Kidney epithelial cell (primary cell): ENCODE measurements around the gene RERE. TPM values are rescaled to one million over a fixed set of nuclear protein-coding genes. Genes with fewer than 3 reads are reported as not detected.

Experiments used
- DNase-seq: peaks from one replicate; pipeline ENCODE4 v3.0.0-alpha.2; 2010; ENCODE audit warnings: low read depth
- H3K27me3 ChIP-seq: 2 replicates; pipeline ENCODE4 v1.6.0; 2011; ENCODE audit warnings: low read length; ENCODE audit not compliant: control insufficient read depth, insufficient read depth
- H3K36me3 ChIP-seq: 2 replicates; pipeline ENCODE4 v1.5.1; 2011; ENCODE audit warnings: low read length; ENCODE audit not compliant: control insufficient read depth, insufficient read depth
- H3K4me3 ChIP-seq: 2 replicates; pipeline ENCODE4 v1.5.1; 2011; ENCODE audit warnings: low read depth, mild to moderate bottlenecking, control low read depth, low read length
- total RNA-seq: library from RNA; depleted of rRNA; stranded (reverse); fragments of >200 nt; gene quantifications from 2 replicates; pipeline ENCODE4 v1.2.3, GENCODE V29; 2015
- TF ChIP-seq, protein P1 (sequence below): IDR thresholded peaks from 2 replicates; pipeline ENCODE4 v1.5.1; 2011; ENCODE audit warnings: mild to moderate bottlenecking, moderate library complexity, low read length, control low read depth, inconsistent platforms; ENCODE audit not compliant: insufficient read depth, poor library complexity, severe bottlenecking

The RERE gene
- total RNA-seq, 1 donor from 2014 or later: 47.5 TPM

DNA sequence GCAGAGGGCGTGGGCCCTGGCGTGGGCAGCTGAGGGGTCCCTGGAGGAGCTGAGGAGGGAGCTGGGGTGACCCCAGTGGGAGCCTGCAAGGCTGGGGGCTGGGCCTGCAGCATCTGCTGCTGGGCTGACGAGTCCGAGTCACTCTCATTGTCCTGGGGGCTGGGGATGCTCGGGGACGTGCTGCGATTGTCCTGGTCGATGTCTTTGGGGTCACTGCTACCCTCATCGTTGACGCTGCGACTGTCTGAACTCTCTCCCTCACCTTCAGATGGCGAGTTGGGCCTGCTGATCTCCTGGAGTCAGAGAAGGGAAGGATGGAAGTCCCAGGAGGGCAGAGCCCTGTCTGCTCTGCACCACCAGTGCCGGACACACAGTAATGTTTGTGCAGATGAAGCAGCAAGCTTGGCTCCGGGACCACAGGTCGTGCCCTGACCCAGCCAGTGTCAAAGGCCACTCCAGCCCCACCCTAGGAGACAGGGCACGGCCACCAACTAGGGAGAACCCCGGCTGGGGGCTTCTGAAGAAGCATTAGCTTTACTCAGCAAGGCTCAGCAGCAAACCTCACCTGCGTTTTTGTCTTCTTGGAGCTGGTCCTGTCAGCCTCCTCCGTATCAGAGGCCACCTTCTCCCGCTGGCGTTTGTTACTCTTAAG, 456.1 kb downstream of the RERE start:
- H3K4me3 ChIP-seq: no peak overlapping the region
- H3K36me3 ChIP-seq: peaks cover 7% of the 10 kb centered on the region
- DNase-seq: no peak
- TF ChIP-seq, protein P1, sequence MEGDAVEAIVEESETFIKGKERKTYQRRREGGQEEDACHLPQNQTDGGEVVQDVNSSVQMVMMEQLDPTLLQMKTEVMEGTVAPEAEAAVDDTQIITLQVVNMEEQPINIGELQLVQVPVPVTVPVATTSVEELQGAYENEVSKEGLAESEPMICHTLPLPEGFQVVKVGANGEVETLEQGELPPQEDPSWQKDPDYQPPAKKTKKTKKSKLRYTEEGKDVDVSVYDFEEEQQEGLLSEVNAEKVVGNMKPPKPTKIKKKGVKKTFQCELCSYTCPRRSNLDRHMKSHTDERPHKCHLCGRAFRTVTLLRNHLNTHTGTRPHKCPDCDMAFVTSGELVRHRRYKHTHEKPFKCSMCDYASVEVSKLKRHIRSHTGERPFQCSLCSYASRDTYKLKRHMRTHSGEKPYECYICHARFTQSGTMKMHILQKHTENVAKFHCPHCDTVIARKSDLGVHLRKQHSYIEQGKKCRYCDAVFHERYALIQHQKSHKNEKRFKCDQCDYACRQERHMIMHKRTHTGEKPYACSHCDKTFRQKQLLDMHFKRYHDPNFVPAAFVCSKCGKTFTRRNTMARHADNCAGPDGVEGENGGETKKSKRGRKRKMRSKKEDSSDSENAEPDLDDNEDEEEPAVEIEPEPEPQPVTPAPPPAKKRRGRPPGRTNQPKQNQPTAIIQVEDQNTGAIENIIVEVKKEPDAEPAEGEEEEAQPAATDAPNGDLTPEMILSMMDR: no peak
- H3K27me3 ChIP-seq: no peaks in the 10 kb centered on the region

DNA sequence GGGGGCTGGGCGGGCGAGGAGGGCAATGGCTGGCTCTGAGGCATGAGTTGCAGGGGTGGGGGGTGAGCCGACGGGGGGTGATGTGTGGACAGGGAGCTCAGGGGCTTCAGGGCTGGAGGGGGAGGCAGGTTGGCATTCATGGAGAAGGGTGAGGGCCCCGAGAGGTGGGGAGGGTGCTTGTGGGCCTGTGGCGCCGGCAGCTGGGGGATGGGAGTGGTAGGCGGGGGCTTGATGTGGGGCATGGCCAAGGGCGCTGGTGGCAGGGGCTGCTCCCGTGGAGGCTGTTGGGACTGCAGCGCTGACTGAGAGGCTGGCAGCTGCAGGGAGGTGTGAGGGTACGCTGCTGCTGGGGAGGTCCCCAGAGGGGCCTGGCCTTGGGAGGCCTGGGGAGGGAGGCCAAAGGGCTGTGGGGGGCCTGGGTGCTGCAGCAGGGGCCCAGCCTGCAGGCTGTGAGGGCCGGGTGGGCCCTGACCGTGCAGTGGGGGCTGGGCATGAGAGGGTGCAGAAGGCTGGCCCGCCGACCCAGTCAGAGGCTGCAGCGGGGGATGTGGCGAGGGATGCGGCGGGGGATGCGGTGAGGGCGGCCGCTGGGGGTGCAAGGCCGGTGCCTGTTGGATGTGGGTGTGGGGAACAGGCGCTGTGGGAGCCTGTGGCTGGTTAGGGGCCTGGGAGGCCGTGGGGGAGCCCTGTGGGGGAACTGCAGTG, 456.8 kb downstream of the RERE start:
- DNase-seq: no peak
- Histone ChIP-seq H3K27me3 (no peaks in the 10 kb centered on the region), H3K36me3 (peaks cover 9% of the 10 kb centered on the region), H3K4me3 (no peak overlapping the region)
- TF ChIP-seq, protein P1: no peak

DNA sequence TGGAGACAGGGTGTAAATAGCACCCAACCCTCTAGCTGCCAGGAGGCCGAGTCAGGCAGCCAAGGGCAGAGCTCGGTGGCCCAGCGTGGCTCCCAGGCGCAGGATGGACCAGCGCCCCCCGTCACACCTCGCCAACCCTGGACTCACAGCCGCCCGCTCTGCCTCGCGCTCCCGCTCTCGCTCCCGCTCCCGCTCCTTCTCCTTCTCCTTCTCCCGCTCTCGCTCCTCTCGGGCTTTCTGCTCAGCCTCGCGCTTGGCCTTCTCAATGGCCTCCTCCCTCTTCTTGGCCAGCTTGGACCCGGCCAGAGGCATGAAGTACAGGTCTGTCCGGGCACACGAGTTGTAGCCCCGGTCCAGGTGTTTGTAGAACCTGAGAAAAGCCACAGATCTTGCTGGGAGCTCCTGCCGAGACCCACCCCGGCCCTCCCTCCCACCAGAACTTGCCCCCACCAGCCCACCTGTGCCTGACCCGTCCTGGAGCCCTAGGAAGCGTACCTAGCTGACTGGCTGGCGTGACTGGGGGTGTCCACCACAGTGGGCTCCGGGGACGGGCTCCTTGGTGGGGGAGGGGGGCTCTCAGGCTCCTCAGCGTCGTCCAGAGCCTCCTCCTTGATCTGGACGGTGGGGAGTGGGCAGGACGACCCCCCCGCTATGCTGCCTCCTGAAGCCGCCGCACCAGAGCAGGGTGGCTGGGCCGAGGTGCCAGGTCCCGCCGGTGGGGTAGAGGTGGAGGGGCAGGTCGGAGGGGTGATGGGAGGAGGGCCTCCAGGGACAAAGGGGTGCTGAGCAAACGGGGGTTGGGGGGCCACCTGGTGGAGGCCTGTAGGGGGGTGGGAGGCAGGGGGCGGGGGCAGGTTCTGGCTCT, 457.6 kb downstream of the RERE start:
- Histone ChIP-seq H3K27me3 (no peaks in the 10 kb centered on the region), H3K36me3 (peaks cover 9% of the 10 kb centered on the region), H3K4me3 (no peak overlapping the region)
- TF ChIP-seq, protein P1: no peak
- DNase-seq: no peak

DNA sequence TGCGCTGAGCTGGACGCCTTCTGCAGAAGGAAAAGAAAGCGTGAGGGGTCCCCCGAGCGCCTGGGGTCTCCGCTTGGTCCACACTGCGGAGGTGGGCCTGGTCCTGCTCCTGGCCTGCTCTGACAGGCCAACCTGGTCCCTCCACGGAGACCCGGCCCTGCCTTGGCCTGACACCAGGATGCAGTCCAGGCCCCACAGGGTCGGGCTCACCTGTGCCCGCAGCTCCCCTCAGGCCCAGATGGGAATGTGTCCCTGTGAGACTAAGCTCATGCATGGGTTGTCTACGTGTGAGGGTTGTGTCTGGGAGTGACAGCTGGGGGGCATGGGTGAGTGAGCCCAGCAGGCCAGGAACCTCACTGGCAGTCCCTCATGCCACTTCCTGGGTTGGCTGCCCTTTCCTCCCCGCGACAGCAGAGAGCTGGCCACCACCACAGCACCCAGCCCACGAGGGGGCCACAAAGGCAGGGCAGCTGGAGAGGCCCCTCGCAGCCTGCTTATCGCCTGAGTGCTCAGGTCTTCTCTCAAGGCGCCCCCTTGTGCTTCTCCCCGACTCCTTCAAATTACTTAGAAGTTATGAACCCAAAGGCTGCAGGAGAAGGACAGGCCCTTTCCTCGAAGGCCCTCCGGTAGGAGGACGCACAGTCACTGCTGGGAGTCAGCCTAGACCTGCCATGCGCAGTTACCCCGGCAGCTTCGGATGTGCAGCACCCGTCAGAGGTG, 458.4 kb downstream of the RERE start:
- TF ChIP-seq, protein P1: no peak
- no peak overlapping the region for H3K4me3 ChIP-seq
- H3K27me3 ChIP-seq: no peaks in the 10 kb centered on the region
- DNase-seq: no peak
- peaks cover 9% of the 10 kb centered on the region for H3K36me3 ChIP-seq

DNA sequence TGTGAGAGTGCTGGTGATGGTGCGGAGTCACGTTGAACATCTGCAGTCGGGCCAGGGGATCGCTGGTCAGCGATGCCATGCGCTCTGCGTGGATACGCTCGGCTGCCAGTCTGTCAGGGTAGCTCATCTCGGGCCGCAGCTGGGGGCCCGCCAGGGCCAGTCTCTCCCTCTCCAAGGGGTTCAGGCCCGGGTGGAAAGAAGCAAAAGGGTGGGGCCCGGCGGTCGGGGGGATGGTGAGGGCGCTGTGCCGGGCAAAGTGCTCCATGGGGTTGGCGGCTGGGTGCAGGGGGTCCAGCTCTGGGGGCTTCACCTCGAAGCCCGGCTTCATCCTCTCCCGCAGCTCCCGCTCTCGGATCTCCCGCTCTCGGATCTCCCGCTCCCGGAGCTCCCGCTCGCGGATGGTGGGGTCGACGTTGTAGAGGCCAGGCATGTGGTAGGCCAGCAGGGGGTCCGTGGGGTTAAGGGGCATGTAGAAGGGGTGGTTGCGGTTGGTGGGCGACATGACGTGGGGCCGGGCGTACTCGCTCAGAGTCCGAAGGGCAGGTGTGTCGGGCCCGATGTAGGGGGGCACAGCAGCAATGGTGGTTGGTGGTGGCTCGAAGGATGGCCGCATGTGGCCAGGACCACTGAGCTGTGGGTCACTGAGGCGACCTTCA, 459.1 kb downstream of the RERE start:
- DNase-seq: no peak
- TF ChIP-seq, protein P1: no peak
- Histone ChIP-seq H3K36me3 (peaks cover 9% of the 10 kb centered on the region), H3K27me3 (no peaks in the 10 kb centered on the region), H3K4me3 (no peak overlapping the region)
